Testis (tissue), 2 donors: ENCODE measurements around the gene ANKRD30B.
"Not testable (repeated sequence)": the region's sequence is repeated elsewhere in the genome, so short reads cannot be mapped to it uniquely, and the experiment has no call there.

ENCODE experiments used
- CTCF ChIP-seq, 3 experiments: fragments of 450-650 bp in 2 of 3; fragments of 200-600 bp in 1 of 3; sonication (generic) in 1 of 3; IDR thresholded peaks; one replicate each; pipeline ENCODE4 v1.5.1; 2016 to 2019; ENCODE audit warnings: antibody characterized with exemption in 3 of 3, mild to moderate bottlenecking in 2 of 3, moderate library complexity in 1 of 3
- POLR2A ChIP-seq: fragments of 450-650 bp; IDR thresholded peaks from one replicate; pipeline ENCODE4 v1.6.1; 2017; ENCODE audit warnings: antibody characterized with exemption, mild to moderate bottlenecking, moderate library complexity

- TF ChIP-seq CTCF (IDR thresholded peaks at IDR 0.05); POLR2A: not testable (repeated sequence)
These were observed 79.1 kb downstream of the ANKRD30B start for GRCh38 chr18:14826972-14827632.
